WERI-Rb-1 (cell line): ENCODE results near the gene RARRES1.

Experiments used
- DNase-seq: peaks from one replicate; pipeline ENCODE4 v3.0.0-alpha.2; 2020
- H3K27ac ChIP-seq: fragments of 250-450 bp; sonication (Bioruptor Pico); 2 replicates; pipeline ENCODE4 v1.5.1; 2020; ENCODE audit warnings: mild to moderate bottlenecking, moderate library complexity
- H3K27me3 ChIP-seq: fragments of 250-450 bp; sonication (Bioruptor Pico); 2 replicates; pipeline ENCODE4 v1.5.1; 2021; ENCODE audit warnings: mild to moderate bottlenecking, low read depth, moderate library complexity; ENCODE audit not compliant: insufficient read depth, severe bottlenecking
- H3K36me3 ChIP-seq: fragments of 250-450 bp; sonication (Bioruptor Pico); 2 replicates; pipeline ENCODE4 v1.5.1; 2020; ENCODE audit warnings: mild to moderate bottlenecking, moderate library complexity
- H3K4me3 ChIP-seq: 2 replicates; pipeline ENCODE4 v1.5.1; 2011; ENCODE audit warnings: low read depth, mild to moderate bottlenecking, control low read depth, low read length
- H3K9me3 ChIP-seq: fragments of 250-450 bp; sonication (Bioruptor Pico); 2 replicates; pipeline ENCODE4 v1.5.1; 2021; ENCODE audit warnings: mild to moderate bottlenecking, moderate library complexity; ENCODE audit not compliant: severe bottlenecking
- CTCF ChIP-seq: IDR thresholded peaks from 2 replicates; pipeline ENCODE4 v1.5.1; 2011; ENCODE audit warnings: low read depth, mild to moderate bottlenecking, control low read depth, inconsistent platforms, low read length

RARRES1 gene

DNA sequence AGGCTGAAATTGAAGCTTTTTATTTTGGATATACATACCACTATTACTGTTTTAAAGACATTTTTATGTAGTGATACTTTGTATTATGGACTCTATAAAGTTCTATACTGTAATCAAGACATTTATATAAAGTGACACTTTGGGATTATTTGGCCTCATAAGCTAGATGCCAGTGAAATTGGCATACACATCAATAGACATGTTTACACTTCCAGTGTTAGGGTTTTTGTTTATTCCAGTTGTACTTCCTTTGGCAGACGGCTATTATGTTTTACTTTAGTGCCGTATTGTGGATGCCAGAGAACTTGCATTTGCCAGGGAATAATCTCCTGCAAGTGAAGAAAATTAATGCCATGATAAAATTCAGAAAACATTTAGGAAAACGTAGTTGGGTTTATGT is 65.8 kb downstream of the RARRES1 start:
- no peak overlapping the region for H3K27ac ChIP-seq
- no peak for DNase-seq
- H3K4me3 ChIP-seq: no peak overlapping the region
- H3K27me3 ChIP-seq: no peaks in the 10 kb centered on the region
- H3K36me3 ChIP-seq: peaks cover 35% of the 10 kb centered on the region
- no peak for TF ChIP-seq CTCF
- H3K9me3 ChIP-seq: no peaks in the 10 kb centered on the region

DNA sequence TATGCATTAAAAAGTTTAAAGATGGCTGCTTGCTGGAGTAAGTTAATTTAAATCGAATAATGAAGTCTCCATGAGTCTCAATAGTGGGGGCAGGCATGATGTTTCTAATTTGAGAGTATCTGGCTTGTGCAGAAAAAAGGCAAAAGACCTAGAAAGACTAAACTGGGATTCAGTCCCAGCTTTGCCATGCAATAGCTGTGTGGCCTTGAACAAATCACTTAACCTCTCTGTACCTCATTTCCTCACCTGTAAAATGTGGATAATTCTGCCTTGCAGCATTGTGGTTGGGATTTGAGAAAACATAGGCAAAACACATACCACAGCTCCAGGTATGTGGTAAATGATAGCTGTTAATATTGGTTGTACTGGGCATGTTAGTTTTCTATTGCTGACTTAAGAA is 68.4 kb downstream of the RARRES1 start:
- no peak for DNase-seq
- no peaks in the 10 kb centered on the region for H3K9me3 ChIP-seq
- H3K36me3 ChIP-seq: peaks cover 52% of the 10 kb centered on the region
- H3K4me3 ChIP-seq: no peak overlapping the region
- no peaks in the 10 kb centered on the region for H3K27me3 ChIP-seq
- no peak for TF ChIP-seq CTCF
- H3K27ac ChIP-seq: no peak overlapping the region

DNA sequence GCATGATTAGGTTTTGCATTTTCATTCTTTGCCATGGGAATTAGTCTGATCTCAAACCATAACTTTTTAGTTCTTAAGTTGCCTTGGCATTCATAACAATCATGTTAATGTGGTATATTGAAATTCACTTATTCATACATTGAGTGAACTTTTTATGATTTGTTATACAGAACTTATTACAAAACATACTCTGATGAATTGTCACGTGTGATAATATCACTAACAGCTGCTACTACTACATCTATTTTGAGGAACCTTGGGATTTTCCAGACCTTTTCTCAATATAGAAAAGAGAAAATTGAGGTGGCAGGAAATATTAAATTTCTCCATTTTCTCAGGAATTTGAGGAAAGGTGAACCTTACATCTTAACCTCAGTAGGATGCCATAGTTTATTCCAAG is 69.0 kb downstream of the RARRES1 start:
- DNase-seq: no peak
- no peaks in the 10 kb centered on the region for H3K9me3 ChIP-seq
- H3K27me3 ChIP-seq: no peaks in the 10 kb centered on the region
- peaks cover 49% of the 10 kb centered on the region for H3K36me3 ChIP-seq
- H3K27ac ChIP-seq: no peak overlapping the region
- H3K4me3 ChIP-seq: no peak overlapping the region
- TF ChIP-seq CTCF: no peak

GRCh38 chr3:158660711-158661110 is 71.5 kb downstream of the RARRES1 start:
- no peak for TF ChIP-seq CTCF
- Histone ChIP-seq H3K27ac (no peak overlapping the region), H3K27me3 (no peaks in the 10 kb centered on the region), H3K9me3 (no peaks in the 10 kb centered on the region), H3K4me3 (no peak overlapping the region), H3K36me3 (peaks cover 42% of the 10 kb centered on the region)
- no peak for DNase-seq

GRCh38 chr3:158659454-158660237 is 72.6 kb downstream of the RARRES1 start:
- Histone ChIP-seq H3K4me3 (no peak overlapping the region), H3K36me3 (peaks cover 49% of the 10 kb centered on the region)
- DNase-seq: peak; percentile 41

More at GRCh38 chr3:158659454-158660237, 72.6 kb downstream of the RARRES1 start:
- H3K27me3 ChIP-seq: no peaks in the 10 kb centered on the region
- H3K27ac ChIP-seq: no peak overlapping the region
- peak; percentile 69 for TF ChIP-seq CTCF
- H3K9me3 ChIP-seq: no peaks in the 10 kb centered on the region
